GM23248 (cell line): ENCODE data around the gene DNAH2. TPM values are rescaled to one million over a fixed set of nuclear protein-coding genes. Genes with fewer than 3 reads are reported as not detected.

ENCODE experiments used
- DNase-seq: peaks from one replicate; pipeline ENCODE4 v3.0.0-alpha.2; 2015
- H2AFZ ChIP-seq: fragments of 200-600 bp; sonication (generic); 2 replicates; pipeline ENCODE4 v1.6.1; 2016; ENCODE audit warnings: antibody characterized with exemption
- H3F3A ChIP-seq: fragments of 200-600 bp; sonication (generic); 2 replicates; pipeline ENCODE4 v1.6.1; 2016; ENCODE audit warnings: mild to moderate bottlenecking, antibody characterized with exemption, mixed run types; ENCODE audit not compliant: insufficient read depth
- H3K27ac ChIP-seq: fragments of 200-600 bp; sonication (generic); 2 replicates; pipeline ENCODE4 v1.5.1; 2016; ENCODE audit warnings: mild to moderate bottlenecking
- H3K27me3 ChIP-seq: fragments of 200-600 bp; sonication (generic); replicated peaks from 2 replicates; pipeline ENCODE4 v1.6.1; 2016; ENCODE audit warnings: mild to moderate bottlenecking; ENCODE audit not compliant: insufficient read depth
- H3K36me3 ChIP-seq: fragments of 200-600 bp; sonication (generic); 2 replicates; pipeline ENCODE4 v1.6.1; 2016; ENCODE audit warnings: low read depth, mild to moderate bottlenecking
- H3K4me1 ChIP-seq: fragments of 200-600 bp; sonication (generic); 2 replicates; pipeline ENCODE4 v1.6.1; 2016; ENCODE audit warnings: mild to moderate bottlenecking; ENCODE audit not compliant: insufficient read depth
- H3K4me2 ChIP-seq: fragments of 200-600 bp; sonication (generic); one replicate; pipeline ENCODE4 v1.6.1; 2016; ENCODE audit warnings: mild to moderate bottlenecking; ENCODE audit not compliant: unreplicated experiment
- H3K4me3 ChIP-seq: fragments of 200-600 bp; sonication (generic); 2 replicates; pipeline ENCODE4 v1.5.1; 2016; ENCODE audit warnings: mild to moderate bottlenecking
- H3K79me2 ChIP-seq: fragments of 200-600 bp; sonication (generic); 2 replicates; pipeline ENCODE4 v1.6.1; 2016; ENCODE audit warnings: mild to moderate bottlenecking; ENCODE audit not compliant: insufficient read depth
- H3K9ac ChIP-seq: fragments of 200-600 bp; sonication (generic); 2 replicates; pipeline ENCODE4 v1.6.1; 2016; ENCODE audit warnings: mild to moderate bottlenecking
- H3K9me2 ChIP-seq: fragments of 200-600 bp; sonication (generic); 2 replicates; pipeline ENCODE4 v1.6.1; 2016; ENCODE audit warnings: mixed run types, mild to moderate bottlenecking, moderate library complexity; ENCODE audit not compliant: insufficient read depth
- H3K9me3 ChIP-seq: fragments of 200-600 bp; sonication (generic); one replicate; pipeline ENCODE4 v1.6.1; 2017; ENCODE audit warnings: low read depth
- H4K20me1 ChIP-seq: fragments of 200-600 bp; sonication (generic); 2 replicates; pipeline ENCODE4 v1.6.0; 2016; ENCODE audit not compliant: insufficient read depth
- EZH2 ChIP-seq: fragments of 200-600 bp; sonication (generic); IDR thresholded peaks from 2 replicates; pipeline ENCODE4 v1.6.1; 2018; ENCODE audit warnings: antibody characterized with exemption, mild to moderate bottlenecking; ENCODE audit not compliant: insufficient read depth, poor library complexity, severe bottlenecking
- EZH2phosphoT487 ChIP-seq: fragments of 200-600 bp; sonication (generic); IDR thresholded peaks from 2 replicates; pipeline ENCODE4 v1.6.1; 2018; ENCODE audit warnings: antibody characterized with exemption, moderate library complexity, mild to moderate bottlenecking, low read depth; ENCODE audit not compliant: insufficient read depth
- WGBS, 2 experiments: methylation state at CpG; one replicate each; pipeline ENCODE4 v1.1.6; 2015 to 2017; ENCODE audit warnings: low lambda C conversion rate in 2 of 2, low coverage in 1 of 2; ENCODE audit errors: missing lambda C conversion rate in 2 of 2; 5-methylcytosine and 5-hydroxymethylcytosine counted together
- in situ Hi-C: fragments of 300-500 bp; cut with MboI; formaldehyde crosslinking; loops from 2 replicates; pipeline ENCODE4 v1.15.0; 2020
- polyA plus RNA-seq: library from polyadenylated mRNA; unstranded; fragments of >200 nt; fragmentation: Nextera tagmentation; extraction: Ambion mirVana; gene quantifications from 2 replicates; pipeline ENCODE4 v1.2.1, GENCODE V29; 2016
- total RNA-seq: library from RNA; depleted of rRNA; stranded (reverse); fragments of >200 nt; shearing (Covaris generic); gene quantifications from 2 replicates; pipeline ENCODE4 v1.2.3, GENCODE V29; 2014

The DNAH2 gene
- total and polyA plus RNA-seq, 2 experiments from 2014 or later, result not detected

GRCh38 chr17:7823581-7824001, 106.0 kb downstream of the DNAH2 start:
- no peak overlapping the region for H3K9ac ChIP-seq
- 78 to 82% methylated on average over 19 to 20 of the region's 20 CpGs for WGBS, 2 experiments
- no peaks in the 10 kb centered on the region for H3K36me3 ChIP-seq
- H3K27ac ChIP-seq, result no peak overlapping the region
- H3K4me1 ChIP-seq, result no peaks in the 10 kb centered on the region
- no peaks in the 10 kb centered on the region for H3K9me3 ChIP-seq
- peaks cover 10% of the 10 kb centered on the region for H3F3A ChIP-seq
- H3K4me2 ChIP-seq, result no peak overlapping the region
- no peak overlapping the region for H2AFZ ChIP-seq
- in situ Hi-C loops, result no loop called here
- H3K79me2 ChIP-seq, result no peaks in the 10 kb centered on the region
- H4K20me1 ChIP-seq, result no peaks in the 10 kb centered on the region
- no peak overlapping the region for H3K4me3 ChIP-seq
- DNase-seq, result no peak
- no peaks in the 10 kb centered on the region for H3K27me3 ChIP-seq
- no peak for TF ChIP-seq EZH2
- TF ChIP-seq EZH2phosphoT487, result no peak
- H3K9me2 ChIP-seq, result no peaks in the 10 kb centered on the region

- no peak overlapping the region for H3K27ac ChIP-seq
- no peaks in the 10 kb centered on the region for H3K4me1 ChIP-seq
- H3K4me3 ChIP-seq, result no peak overlapping the region
- no peak overlapping the region for H3K9ac ChIP-seq
- DNase-seq, result no peak
- H2AFZ ChIP-seq, result no peak overlapping the region
- no peaks in the 10 kb centered on the region for H3K9me2 ChIP-seq
- no peaks in the 10 kb centered on the region for H4K20me1 ChIP-seq
- 59 to 67% methylated on average over 9 of the region's 9 CpGs for WGBS, 2 experiments
- H3K9me3 ChIP-seq, result no peaks in the 10 kb centered on the region
- H3K79me2 ChIP-seq, result no peaks in the 10 kb centered on the region
- H3K4me2 ChIP-seq, result no peak overlapping the region
- in situ Hi-C loops, result no loop called here
- H3K27me3 ChIP-seq, result no peaks in the 10 kb centered on the region
- no peak for TF ChIP-seq EZH2phosphoT487
- no peak for TF ChIP-seq EZH2
- H3K36me3 ChIP-seq, result no peaks in the 10 kb centered on the region
- H3F3A ChIP-seq, result peaks cover 10% of the 10 kb centered on the region
Measured at GRCh38 chr17:7824021-7824924, 106.7 kb downstream of the DNAH2 start.

- Histone ChIP-seq H3K4me2 (peak overlapping the region; percentile 0), H3K4me1 (no peaks in the 10 kb centered on the region), H3K36me3 (no peaks in the 10 kb centered on the region), H3K9me2 (no peaks in the 10 kb centered on the region), H3F3A (peaks cover 10% of the 10 kb centered on the region), H4K20me1 (no peaks in the 10 kb centered on the region), H3K9me3 (no peaks in the 10 kb centered on the region), H3K27me3 (no peaks in the 10 kb centered on the region), H3K79me2 (no peaks in the 10 kb centered on the region), H3K27ac (no peak overlapping the region), H3K9ac (no peak overlapping the region), H2AFZ (no peak overlapping the region), H3K4me3 (no peak overlapping the region)
- in situ Hi-C loops, result no loop called here
- DNase-seq, result peak; percentile 64
- TF ChIP-seq EZH2, result no peak
- no peak for TF ChIP-seq EZH2phosphoT487
- WGBS, 2 experiments, result 28 to 31% methylated on average over 12 of the region's 12 CpGs
Measured at GRCh38 chr17:7825206-7825990, 107.9 kb downstream of the DNAH2 start.

- H3K9ac ChIP-seq, result no peak overlapping the region
- no peaks in the 10 kb centered on the region for H4K20me1 ChIP-seq
- TF ChIP-seq EZH2phosphoT487 (no peak), EZH2 (no peak)
- peaks cover 10% of the 10 kb centered on the region for H3F3A ChIP-seq
- H3K4me3 ChIP-seq, result no peak overlapping the region
- no peak for DNase-seq
- no peaks in the 10 kb centered on the region for H3K27me3 ChIP-seq
- peaks cover 4% of the 10 kb centered on the region; the same call in 1 of the 2 replicates for H3K4me1 ChIP-seq
- H3K4me2 ChIP-seq, result no peak overlapping the region
- in situ Hi-C loops, result loop anchor here (10.0 kb wide), 1 partner anchor 56 kb away; no protein-coding TSS in a partner anchor
- no peaks in the 10 kb centered on the region for H3K79me2 ChIP-seq
- WGBS, 2 experiments, result 80 to 82% methylated on average over 8 of the region's 8 CpGs
- H3K9me2 ChIP-seq, result no peaks in the 10 kb centered on the region
- H3K36me3 ChIP-seq, result no peaks in the 10 kb centered on the region
- no peaks in the 10 kb centered on the region for H3K9me3 ChIP-seq
- no peak overlapping the region for H3K27ac ChIP-seq
- no peak overlapping the region for H2AFZ ChIP-seq
Measured at GRCh38 chr17:7830616-7831015, 113.1 kb downstream of the DNAH2 start.
